ENCODE measurements around the gene ZNF655.

DNA sequence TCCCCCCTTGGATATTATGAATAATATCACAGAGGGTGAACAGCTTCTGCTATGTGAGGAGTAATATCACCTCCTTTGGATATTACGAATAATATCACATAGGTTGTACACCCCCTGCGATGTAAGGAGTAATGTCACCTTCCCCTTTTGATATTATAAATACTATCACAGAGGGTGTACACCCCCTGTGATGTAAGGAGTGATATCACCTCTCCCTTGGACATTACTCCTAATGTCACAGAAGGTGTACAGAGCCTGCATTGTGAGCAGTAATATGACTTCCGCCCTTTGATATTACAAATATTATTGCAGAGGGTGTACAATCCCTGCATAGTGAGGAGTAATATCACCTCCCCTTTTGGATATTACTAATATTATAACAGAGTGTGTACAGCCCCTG, 30.4 kb downstream of the ZNF655 start:
- TF ChIP-seq, protein P1, sequence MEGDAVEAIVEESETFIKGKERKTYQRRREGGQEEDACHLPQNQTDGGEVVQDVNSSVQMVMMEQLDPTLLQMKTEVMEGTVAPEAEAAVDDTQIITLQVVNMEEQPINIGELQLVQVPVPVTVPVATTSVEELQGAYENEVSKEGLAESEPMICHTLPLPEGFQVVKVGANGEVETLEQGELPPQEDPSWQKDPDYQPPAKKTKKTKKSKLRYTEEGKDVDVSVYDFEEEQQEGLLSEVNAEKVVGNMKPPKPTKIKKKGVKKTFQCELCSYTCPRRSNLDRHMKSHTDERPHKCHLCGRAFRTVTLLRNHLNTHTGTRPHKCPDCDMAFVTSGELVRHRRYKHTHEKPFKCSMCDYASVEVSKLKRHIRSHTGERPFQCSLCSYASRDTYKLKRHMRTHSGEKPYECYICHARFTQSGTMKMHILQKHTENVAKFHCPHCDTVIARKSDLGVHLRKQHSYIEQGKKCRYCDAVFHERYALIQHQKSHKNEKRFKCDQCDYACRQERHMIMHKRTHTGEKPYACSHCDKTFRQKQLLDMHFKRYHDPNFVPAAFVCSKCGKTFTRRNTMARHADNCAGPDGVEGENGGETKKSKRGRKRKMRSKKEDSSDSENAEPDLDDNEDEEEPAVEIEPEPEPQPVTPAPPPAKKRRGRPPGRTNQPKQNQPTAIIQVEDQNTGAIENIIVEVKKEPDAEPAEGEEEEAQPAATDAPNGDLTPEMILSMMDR (IDR thresholded peaks at IDR 0.05) = no peak
- no peak for TF ChIP-seq TCF7L2 (IDR thresholded peaks at IDR 0.05; ENCODE audit: low read depth, low read length)

Measured in Panc1 (cell line).